Nucleus accumbens (tissue), 56 donors: ENCODE data around the gene VGLL4.
"Not testable (repeated sequence)": the region's sequence is repeated elsewhere in the genome, so short reads cannot be mapped to it uniquely, and the experiment has no call there.

Source experiments
- DNase-seq, 56 donors: peaks; one replicate each; lab custom pipeline; 2025; lab: John Stamatoyannopoulos, UW

Gene VGLL4

GRCh38 chr3:11643605-11644087, at the start of gene VGLL4:
Gene VGLL4, minus strand, starts transcription at chr3:11643915. Its CDS starts 397 bp downstream, at chr3:11643518.
- peak; percentile 43 to 95 (median 85) for DNase-seq

GRCh38 chr3:11692532-11692813, 48.8 kb upstream of the VGLL4 start:
- no peak for DNase-seq

GRCh38 chr3:11691767-11692531, 48.2 kb upstream of the VGLL4 start:
- DNase-seq: no peak

GRCh38 chr3:11690863-11691766, 47.4 kb upstream of the VGLL4 start:
- DNase-seq: no peak

GRCh38 chr3:11689749-11690148, 46.0 kb upstream of the VGLL4 start:
- no peak for DNase-seq

GRCh38 chr3:11684980-11685379, 41.3 kb upstream of the VGLL4 start:
- DNase-seq: not testable (repeated sequence)

- DNase-seq: no peak
Observed at GRCh38 chr3:11680509-11680908, 36.8 kb upstream of the VGLL4 start.

GRCh38 chr3:11679964-11680363, 36.2 kb upstream of the VGLL4 start:
- DNase-seq: no peak

- DNase-seq: no peak
Observed at GRCh38 chr3:11672363-11672762, 28.6 kb upstream of the VGLL4 start.

GRCh38 chr3:11671648-11672100, 28.0 kb upstream of the VGLL4 start:
- peak in 16 of 56 donors; percentile 1 to 60 (median 24) for DNase-seq

GRCh38 chr3:11668243-11669235, 24.8 kb upstream of the VGLL4 start:
- DNase-seq: peak in 10 of 56 donors; percentile 0 to 56 (median 28)

GRCh38 chr3:11665331-11665730, 21.6 kb upstream of the VGLL4 start:
- DNase-seq: no peak

- no peak for DNase-seq
Observed at GRCh38 chr3:11662392-11662990, 18.8 kb upstream of the VGLL4 start.

- no peak for DNase-seq
Observed at GRCh38 chr3:11661827-11662226, 18.1 kb upstream of the VGLL4 start.

GRCh38 chr3:11661052-11661656, 17.4 kb upstream of the VGLL4 start:
- peak in 1 of 56 donors; percentile 29 for DNase-seq

- DNase-seq: no peak
Observed at GRCh38 chr3:11660242-11660641, 16.5 kb upstream of the VGLL4 start.

- DNase-seq: no peak
Observed at GRCh38 chr3:11658180-11658579, 14.5 kb upstream of the VGLL4 start.

GRCh38 chr3:11655196-11655928, 11.6 kb upstream of the VGLL4 start:
- DNase-seq: no peak

- no peak for DNase-seq
Observed at GRCh38 chr3:11654166-11654565, 10.5 kb upstream of the VGLL4 start.
